ENCODE results near the gene TMC8. TPM values are rescaled to one million over a fixed set of nuclear protein-coding genes. Genes with fewer than 3 reads are reported as not detected.

The TMC8 gene
- total and polyA plus RNA-seq, 2 donors (not counting 3 experiments of a cell fraction or from before 2014, with no cell fraction given) = 0.07 to 1.3 TPM

DNA sequence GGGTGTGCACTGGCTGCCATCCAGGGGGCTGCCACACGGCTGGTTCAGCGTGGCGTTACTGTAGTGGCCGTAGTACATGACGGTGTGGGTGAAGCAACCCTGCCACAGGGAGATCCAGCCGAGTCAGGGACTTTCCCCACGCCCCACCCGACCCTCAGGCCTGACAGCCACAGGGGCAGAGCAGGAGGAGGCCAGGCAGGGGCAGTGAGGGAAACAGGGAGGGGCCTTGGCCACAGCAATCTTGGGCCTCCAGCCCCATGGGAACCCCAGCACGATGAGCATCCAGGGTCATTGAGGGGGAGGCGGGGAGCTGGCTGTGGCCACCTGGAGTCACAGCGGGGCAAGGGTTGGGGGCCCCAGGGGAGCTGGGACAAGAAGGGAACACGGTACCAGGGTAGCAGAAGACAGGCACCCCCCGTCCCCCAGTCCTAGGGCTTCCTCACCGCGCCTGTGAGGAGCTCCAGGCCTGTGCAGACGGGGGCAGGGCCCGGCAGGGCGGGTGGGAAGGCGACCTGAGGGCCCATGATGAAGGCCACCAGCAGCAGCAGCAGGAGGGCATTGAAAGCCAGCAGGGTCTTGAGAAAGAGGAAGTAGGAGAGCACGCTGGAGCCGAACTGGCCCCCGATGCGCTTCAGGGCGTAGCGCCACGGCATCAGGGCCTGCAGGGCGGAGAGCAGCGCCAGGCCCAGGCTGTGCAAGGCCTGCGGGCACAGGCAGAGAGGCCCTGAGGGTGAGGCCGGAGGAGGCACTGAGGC is 6.3 kb upstream of the TMC8 start:
- Histone ChIP-seq H3K36me3 (ENCODE audit: control insufficient read depth in 2 of 2, extremely low read depth in 1 of 2, insufficient read depth in 2 of 2, low read length in 2 of 2) (peaks cover 0 to 14% of the 10 kb centered on the region in 2 experiments), H3K4me2 (ENCODE audit: insufficient read depth, low read length) (no peak overlapping the region), H3K4me3 (replicated peaks in 1 of 3; ENCODE audit: insufficient read depth in 1 of 3, low read depth in 1 of 3, low read length in 3 of 3) (no peak overlapping the region), H3K27me3 (ENCODE audit: control insufficient read depth in 2 of 2, insufficient read depth in 2 of 2, low read length in 2 of 2) (no peaks in the 10 kb centered on the region), H3K9me3 (replicated peaks; ENCODE audit: control insufficient read depth, insufficient read depth, low read length) (no peaks in the 10 kb centered on the region), H3K9me1 (replicated peaks; ENCODE audit: control insufficient read depth, extremely low read depth, insufficient read depth, low read length) (no peaks in the 10 kb centered on the region), H3K79me2 (ENCODE audit: control insufficient read depth, insufficient read depth, low read length) (no peaks in the 10 kb centered on the region), H2AFZ (ENCODE audit: low read depth, low read length) (no peak overlapping the region), H3K9ac (replicated peaks; ENCODE audit: extremely low read depth, insufficient read depth, low read length) (no peak overlapping the region), H3K27ac (ENCODE audit: insufficient read depth, low read depth, low read length) (no peak overlapping the region), H4K20me1 (replicated peaks; ENCODE audit: control insufficient read depth, extremely low read depth, insufficient read depth, low read length) (no peaks in the 10 kb centered on the region), H3K4me1 (ENCODE audit: control insufficient read depth, extremely low read depth, insufficient read depth, low read length) (peaks cover 14% of the 10 kb centered on the region)
- ChIA-PET POLR2A (no interaction called here), CTCF (interaction anchor here (1.9 kb wide), 1 partner anchor 11 kb away, joined by 8 read pairs; no protein-coding TSS in a partner anchor)
- no TSS peak for BruUV-seq (replicated peaks)
- intact Hi-C loops (cut with micrococcal nuclease) = no loop called here
- dilution Hi-C loops (cut with MboI; ENCODE audit: extremely low pct_ligation_motif_present, low sequenced_read_pairs) = no loop called here
- TF ChIP-seq GATA2 (IDR thresholded peaks at IDR 0.05; ENCODE audit: insufficient read depth, insufficient read length, low read depth, low read length) = no peak
- TF ChIP-seq MYC (IDR thresholded peaks at IDR 0.05; ENCODE audit: low read depth, low read length) = no peak
- TF ChIP-seq POLR2A (IDR thresholded peaks at IDR 0.05; ENCODE audit: low read depth, low read length) = no peak
- TF ChIP-seq, protein P1, sequence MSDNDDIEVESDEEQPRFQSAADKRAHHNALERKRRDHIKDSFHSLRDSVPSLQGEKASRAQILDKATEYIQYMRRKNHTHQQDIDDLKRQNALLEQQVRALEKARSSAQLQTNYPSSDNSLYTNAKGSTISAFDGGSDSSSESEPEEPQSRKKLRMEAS (IDR thresholded peaks at IDR 0.05; ENCODE audit: insufficient read depth, insufficient read length) = no peak
- TF ChIP-seq POLR2AphosphoS5 (IDR thresholded peaks at IDR 0.05; ENCODE audit: insufficient read depth, low read depth, low read length) = no peak
- no peak for TF ChIP-seq FOS (IDR thresholded peaks at IDR 0.05; ENCODE audit: borderline replicate concordance, insufficient read depth, low read length)
- TF ChIP-seq, protein P2, sequence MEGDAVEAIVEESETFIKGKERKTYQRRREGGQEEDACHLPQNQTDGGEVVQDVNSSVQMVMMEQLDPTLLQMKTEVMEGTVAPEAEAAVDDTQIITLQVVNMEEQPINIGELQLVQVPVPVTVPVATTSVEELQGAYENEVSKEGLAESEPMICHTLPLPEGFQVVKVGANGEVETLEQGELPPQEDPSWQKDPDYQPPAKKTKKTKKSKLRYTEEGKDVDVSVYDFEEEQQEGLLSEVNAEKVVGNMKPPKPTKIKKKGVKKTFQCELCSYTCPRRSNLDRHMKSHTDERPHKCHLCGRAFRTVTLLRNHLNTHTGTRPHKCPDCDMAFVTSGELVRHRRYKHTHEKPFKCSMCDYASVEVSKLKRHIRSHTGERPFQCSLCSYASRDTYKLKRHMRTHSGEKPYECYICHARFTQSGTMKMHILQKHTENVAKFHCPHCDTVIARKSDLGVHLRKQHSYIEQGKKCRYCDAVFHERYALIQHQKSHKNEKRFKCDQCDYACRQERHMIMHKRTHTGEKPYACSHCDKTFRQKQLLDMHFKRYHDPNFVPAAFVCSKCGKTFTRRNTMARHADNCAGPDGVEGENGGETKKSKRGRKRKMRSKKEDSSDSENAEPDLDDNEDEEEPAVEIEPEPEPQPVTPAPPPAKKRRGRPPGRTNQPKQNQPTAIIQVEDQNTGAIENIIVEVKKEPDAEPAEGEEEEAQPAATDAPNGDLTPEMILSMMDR (IDR thresholded peaks at IDR 0.05; ENCODE audit: extremely low read depth in 1 of 2, insufficient read depth in 1 of 2, low read depth in 1 of 2, low read length in 2 of 2) = no peak
- TF ChIP-seq JUN (IDR thresholded peaks at IDR 0.05; ENCODE audit: borderline replicate concordance, insufficient read depth, insufficient read length, low read depth) = no peak
- no peak for TF ChIP-seq EZH2 (IDR thresholded peaks at IDR 0.05; ENCODE audit: borderline replicate concordance, low read depth, low read length, severe bottlenecking)
- FAIRE-seq (no peak), DNase-seq (ENCODE audit: low read depth, low spot score) (no peak)
